HG02973 (cell line): ENCODE measurements around the gene TRIP13.

Experiments
- ATAC-seq: cut with Tn5 transposase; IDR thresholded peaks from one replicate; pipeline ENCODE4 v1.9.1; 2021; ENCODE audit warnings: moderate library complexity; ENCODE audit not compliant: unreplicated experiment

TRIP13 gene

GRCh38 chr5:854966-855743 is 37.5 kb upstream of the TRIP13 start:
- no peak for ATAC-seq

- no peak for ATAC-seq
Measured at GRCh38 chr5:855771-856530, 36.7 kb upstream of the TRIP13 start.

- no peak for ATAC-seq
Measured at GRCh38 chr5:856531-857425, 35.9 kb upstream of the TRIP13 start.

- no peak for ATAC-seq
Measured at GRCh38 chr5:858726-859125, 34.0 kb upstream of the TRIP13 start.

- no peak for ATAC-seq
Measured at GRCh38 chr5:859391-859790, 33.3 kb upstream of the TRIP13 start.

- ATAC-seq = no peak
Measured at GRCh38 chr5:859798-860296, 32.8 kb upstream of the TRIP13 start.

GRCh38 chr5:860506-861150 is 32.1 kb upstream of the TRIP13 start:
- ATAC-seq = no peak

GRCh38 chr5:861442-862366 is 31.0 kb upstream of the TRIP13 start:
- no peak for ATAC-seq

- no peak for ATAC-seq
Measured at GRCh38 chr5:862367-863243, 30.1 kb upstream of the TRIP13 start.

- ATAC-seq = no peak
Measured at GRCh38 chr5:863244-863805, 29.4 kb upstream of the TRIP13 start.

GRCh38 chr5:864492-865167 is 28.1 kb upstream of the TRIP13 start:
- no peak for ATAC-seq

- ATAC-seq = no peak
Measured at GRCh38 chr5:865168-865521, 27.5 kb upstream of the TRIP13 start.

- no peak for ATAC-seq
Measured at GRCh38 chr5:865771-866170, 26.9 kb upstream of the TRIP13 start.

- no peak for ATAC-seq
Measured at GRCh38 chr5:867300-867870, 25.3 kb upstream of the TRIP13 start.

- no peak for ATAC-seq
Measured at GRCh38 chr5:868428-869135, 24.1 kb upstream of the TRIP13 start.

- no peak for ATAC-seq
Measured at GRCh38 chr5:870956-871355, 21.7 kb upstream of the TRIP13 start.
